Measurements from ENCODE around the gene ADAMTSL2. TPM values are rescaled to one million over a fixed set of nuclear protein-coding genes. Genes with fewer than 3 reads are reported as not detected.

Gene ADAMTSL2
- total RNA-seq, 2 experiments from 2014 or later, result not detected

DNA sequence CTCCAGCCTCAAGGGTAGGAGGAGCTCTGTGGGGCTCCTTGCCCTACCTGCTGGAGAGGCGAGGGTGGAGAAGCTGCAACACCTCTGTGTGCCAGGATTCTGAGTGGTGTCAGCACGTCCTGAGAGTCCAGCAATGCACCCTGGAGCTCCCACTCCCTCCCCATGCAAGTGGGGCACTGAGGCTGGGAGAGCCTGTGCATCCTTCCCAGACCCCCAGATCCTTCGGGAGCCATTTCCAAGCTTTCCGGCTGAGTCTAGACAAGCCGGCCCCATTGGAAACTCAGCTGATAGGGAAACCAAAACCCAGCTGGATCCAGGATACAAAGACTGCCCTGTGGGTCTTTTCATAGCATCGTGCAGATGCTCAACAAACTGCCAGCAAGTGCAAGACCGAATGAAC lies 72.9 kb downstream of the ADAMTSL2 start:
- Mint-ChIP-seq H3K27me3 (peaks cover 49% of the 10 kb centered on the region), H3K4me3 (no peak overlapping the region), H3K4me1 (peaks cover 8% of the 10 kb centered on the region), H3K36me3 (no peaks in the 10 kb centered on the region), H3K9me3 (ENCODE audit: low read depth) (no peaks in the 10 kb centered on the region), H3K27ac (no peak overlapping the region)
- no peak for DNase-seq
- ATAC-seq, result no peak
- CTCF ChIA-PET, result no interaction called here

GRCh38 chr9:133607976-133608375 lies 73.5 kb downstream of the ADAMTSL2 start:
- peaks cover 52% of the 10 kb centered on the region for H3K27me3 Mint-ChIP-seq
- ATAC-seq, result no peak
- peaks cover 8% of the 10 kb centered on the region for H3K4me1 Mint-ChIP-seq
- no peak overlapping the region for H3K27ac Mint-ChIP-seq
- H3K36me3 Mint-ChIP-seq, result no peaks in the 10 kb centered on the region
- CTCF ChIA-PET, result no interaction called here
- H3K9me3 Mint-ChIP-seq (ENCODE audit: low read depth), result no peaks in the 10 kb centered on the region
- DNase-seq, result no peak
- no peak overlapping the region for H3K4me3 Mint-ChIP-seq

GRCh38 chr9:133608382-133608781 lies 73.9 kb downstream of the ADAMTSL2 start:
- CTCF ChIA-PET, result no interaction called here
- Mint-ChIP-seq H3K27me3 (peaks cover 55% of the 10 kb centered on the region), H3K9me3 (ENCODE audit: low read depth) (no peaks in the 10 kb centered on the region), H3K36me3 (no peaks in the 10 kb centered on the region), H3K4me3 (no peak overlapping the region), H3K4me1 (peaks cover 8% of the 10 kb centered on the region), H3K27ac (no peak overlapping the region)
- ATAC-seq, result no peak
- no peak for DNase-seq

DNA sequence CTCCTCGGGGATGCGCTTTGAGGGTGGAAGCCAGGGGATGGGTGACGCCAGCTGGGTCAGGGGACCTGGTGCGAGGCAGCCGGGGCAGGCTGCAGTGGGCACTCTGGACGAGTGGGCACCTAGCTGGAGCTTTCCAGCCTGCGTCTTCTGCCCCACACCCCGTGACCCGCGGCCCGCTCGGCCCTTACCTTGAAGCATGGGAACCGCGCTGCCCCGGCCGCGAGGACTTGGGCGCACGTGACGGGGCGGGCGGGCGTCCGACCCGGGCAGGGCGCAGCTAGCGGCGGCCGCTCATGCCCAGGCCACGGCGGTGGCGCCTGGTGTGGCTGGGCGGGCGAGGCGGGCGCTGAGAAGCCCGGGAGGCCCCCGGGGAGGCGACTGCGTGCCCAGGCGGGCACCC lies 74.4 kb downstream of the ADAMTSL2 start:
- Mint-ChIP-seq H3K4me1 (peaks cover 8% of the 10 kb centered on the region), H3K27me3 (peaks cover 55% of the 10 kb centered on the region)

DNA sequence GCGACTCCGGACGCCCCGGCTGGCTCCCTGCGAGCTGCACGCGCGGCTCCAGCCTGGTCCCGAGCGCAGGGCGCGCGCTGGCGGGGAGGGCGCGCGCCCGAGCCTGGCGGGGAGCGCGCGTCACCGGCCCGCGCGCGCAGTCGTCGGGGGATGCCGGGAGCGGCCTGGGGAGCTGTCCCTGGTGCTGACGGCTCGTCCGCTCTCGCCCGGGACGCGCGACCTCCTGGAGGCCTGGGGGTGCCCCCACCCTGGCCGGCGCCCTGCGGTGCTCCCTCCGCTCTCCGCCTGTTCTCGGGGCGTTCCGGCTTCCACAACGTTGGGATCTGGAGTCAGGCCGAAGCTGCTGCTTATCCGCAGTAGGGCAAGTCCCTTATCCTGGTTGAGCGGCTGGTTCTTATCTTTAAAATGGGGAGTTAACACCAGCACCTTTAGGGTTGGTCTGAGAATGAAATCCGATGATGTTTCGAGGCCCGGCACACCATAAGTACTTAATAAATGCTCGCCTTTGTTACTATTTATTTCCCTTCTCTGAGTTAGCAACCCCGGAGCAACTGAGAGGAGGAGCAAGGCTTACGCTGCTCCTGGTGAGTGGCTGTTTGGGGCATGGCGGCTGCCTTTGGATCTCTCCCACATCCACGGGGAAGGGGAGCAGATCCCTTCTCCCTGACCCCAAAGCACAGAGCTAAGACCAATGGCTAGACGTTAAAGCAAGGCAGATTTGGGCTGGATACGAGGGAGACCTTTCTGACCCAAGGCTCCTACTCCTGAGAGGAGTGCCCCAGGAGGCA lies 75.0 kb downstream of the ADAMTSL2 start, which contains the start of gene FAM163B:
Gene FAM163B, minus strand, starts transcription at position 79 of the 788 bp plus-strand sequence. CDS start 29,166 bp downstream, outside the sequence.
- DNase-seq (no peak), ATAC-seq (peak; percentile 51)
- CTCF ChIA-PET, result interaction anchor here (0.6 to 0.8 kb wide), 3 partner anchors 16 to 173 kb away, joined by 3 read pairs; no protein-coding TSS in a partner anchor
- H3K27me3 Mint-ChIP-seq, result peaks cover 53% of the 10 kb centered on the region
- no peak within 1 kb of the TSS for H3K27ac Mint-ChIP-seq
- no peaks in the 10 kb centered on the region for H3K36me3 Mint-ChIP-seq
- no peaks in the 10 kb centered on the region for H3K9me3 Mint-ChIP-seq (ENCODE audit: low read depth)
- H3K4me3 Mint-ChIP-seq, result no peak within 1 kb of the TSS
- peaks cover 5% of the 10 kb centered on the region for H3K4me1 Mint-ChIP-seq

More for the DNA sequence above, 74.4 kb downstream of the ADAMTSL2 start:
- H3K4me3 Mint-ChIP-seq, result no peak overlapping the region
- CTCF ChIA-PET, result interaction anchor here (0.7 kb wide), 1 partner anchor 173 kb away, joined by 3 read pairs; no protein-coding TSS in a partner anchor
- DNase-seq (no peak), ATAC-seq (no peak)
- no peaks in the 10 kb centered on the region for H3K36me3 Mint-ChIP-seq
- no peaks in the 10 kb centered on the region for H3K9me3 Mint-ChIP-seq (ENCODE audit: low read depth)
- H3K27ac Mint-ChIP-seq, result no peak overlapping the region

GRCh38 chr9:133610845-133611244 lies 76.3 kb downstream of the ADAMTSL2 start:
- ATAC-seq (no peak), DNase-seq (no peak)
- no peaks in the 10 kb centered on the region for H3K36me3 Mint-ChIP-seq
- CTCF ChIA-PET, result no interaction called here
- H3K27ac Mint-ChIP-seq, result no peak overlapping the region
- no peaks in the 10 kb centered on the region for H3K4me1 Mint-ChIP-seq
- H3K27me3 Mint-ChIP-seq, result peaks cover 51% of the 10 kb centered on the region
- H3K9me3 Mint-ChIP-seq (ENCODE audit: low read depth), result no peaks in the 10 kb centered on the region
- H3K4me3 Mint-ChIP-seq, result no peak overlapping the region

DNA sequence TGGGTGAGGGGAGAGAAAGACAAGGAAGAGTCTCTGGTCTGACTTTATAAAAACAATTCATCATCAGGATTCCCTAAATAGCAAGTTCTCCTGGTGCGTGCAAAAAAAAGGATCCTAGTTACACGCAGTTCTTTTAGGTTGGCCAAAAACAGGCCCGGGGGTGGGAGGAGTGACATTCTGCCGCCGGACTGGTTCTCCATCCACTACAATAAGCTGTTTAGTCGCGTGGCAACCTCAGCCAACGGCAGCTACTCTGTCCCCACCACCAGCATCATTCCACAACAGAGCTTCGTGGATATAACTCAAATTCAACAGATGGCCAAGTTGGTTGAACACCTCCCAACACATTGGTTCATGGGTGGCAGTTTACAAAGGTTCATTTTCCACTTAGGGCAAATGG lies 77.5 kb downstream of the ADAMTSL2 start:
- no peak for DNase-seq
- Mint-ChIP-seq H3K27ac (no peak overlapping the region), H3K4me1 (no peaks in the 10 kb centered on the region), H3K36me3 (no peaks in the 10 kb centered on the region), H3K4me3 (no peak overlapping the region), H3K9me3 (ENCODE audit: low read depth) (no peaks in the 10 kb centered on the region), H3K27me3 (peaks cover 50% of the 10 kb centered on the region)
- ATAC-seq, result no peak
- CTCF ChIA-PET, result no interaction called here

DNA sequence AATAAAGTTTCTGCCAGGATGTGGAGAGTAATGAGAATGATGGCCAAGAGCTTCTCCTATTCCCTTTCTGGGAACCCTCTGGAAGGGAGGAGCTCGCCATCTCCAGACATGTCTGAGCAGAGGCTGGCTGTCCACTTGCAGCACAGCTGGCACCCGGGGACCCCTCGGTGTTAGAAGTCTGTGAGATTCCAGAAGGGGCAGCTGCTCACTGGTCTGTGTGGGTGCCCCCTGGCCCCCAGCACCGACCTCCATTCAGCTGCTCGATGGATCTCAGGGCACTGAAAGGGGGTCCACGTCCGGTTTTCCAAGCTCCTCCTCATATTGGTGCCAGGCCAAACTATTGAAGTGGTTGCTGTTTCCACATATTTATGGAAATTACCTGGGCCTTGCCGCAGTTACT lies 78.3 kb downstream of the ADAMTSL2 start:
- CTCF ChIA-PET, result no interaction called here

GRCh38 chr9:133613432-133613831 lies 78.9 kb downstream of the ADAMTSL2 start:
- H3K4me1 Mint-ChIP-seq, result no peaks in the 10 kb centered on the region

More for the DNA sequence above, 78.3 kb downstream of the ADAMTSL2 start:
- Mint-ChIP-seq H3K4me3 (no peak overlapping the region), H3K27me3 (peaks cover 44% of the 10 kb centered on the region), H3K9me3 (ENCODE audit: low read depth) (no peaks in the 10 kb centered on the region), H3K36me3 (no peaks in the 10 kb centered on the region), H3K4me1 (no peaks in the 10 kb centered on the region), H3K27ac (no peak overlapping the region)
- no peak for ATAC-seq
- DNase-seq, result no peak

DNA sequence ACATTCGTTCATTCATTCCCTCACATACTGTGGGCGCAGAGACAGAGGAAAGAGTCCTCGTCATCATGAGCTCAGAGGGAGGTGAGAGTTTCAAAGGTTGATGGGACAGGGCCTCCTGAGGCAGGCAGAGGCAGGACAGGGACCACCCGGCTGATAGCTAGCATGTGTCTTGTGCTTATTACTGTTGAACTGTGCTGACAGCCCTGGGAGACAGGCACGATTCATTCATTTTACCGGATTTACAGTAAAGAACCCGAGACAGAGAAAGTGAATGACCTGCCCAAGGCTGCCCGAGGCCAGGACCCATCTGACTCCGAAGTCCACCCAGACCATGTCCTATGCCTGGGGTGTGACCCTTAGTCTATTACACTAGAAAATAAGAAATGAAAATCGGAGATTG lies 79.6 kb downstream of the ADAMTSL2 start:
- DNase-seq (no peak), ATAC-seq (no peak)
- peaks cover 3% of the 10 kb centered on the region for H3K4me1 Mint-ChIP-seq
- no peaks in the 10 kb centered on the region for H3K9me3 Mint-ChIP-seq (ENCODE audit: low read depth)
- CTCF ChIA-PET, result interaction anchor here (1.1 kb wide), 1 partner anchor 129 kb away, joined by 3 read pairs; no protein-coding TSS in a partner anchor
- no peaks in the 10 kb centered on the region for H3K36me3 Mint-ChIP-seq
- peaks cover 42% of the 10 kb centered on the region for H3K27me3 Mint-ChIP-seq
- H3K27ac Mint-ChIP-seq, result no peak overlapping the region
- H3K4me3 Mint-ChIP-seq, result no peak overlapping the region

More at GRCh38 chr9:133613432-133613831, 78.9 kb downstream of the ADAMTSL2 start:
- H3K9me3 Mint-ChIP-seq (ENCODE audit: low read depth), result no peaks in the 10 kb centered on the region
- peaks cover 42% of the 10 kb centered on the region for H3K27me3 Mint-ChIP-seq
- no peak overlapping the region for H3K4me3 Mint-ChIP-seq
- no peak overlapping the region for H3K27ac Mint-ChIP-seq
- ATAC-seq (no peak), DNase-seq (no peak)
- H3K36me3 Mint-ChIP-seq, result no peaks in the 10 kb centered on the region
- CTCF ChIA-PET, result no interaction called here

DNA sequence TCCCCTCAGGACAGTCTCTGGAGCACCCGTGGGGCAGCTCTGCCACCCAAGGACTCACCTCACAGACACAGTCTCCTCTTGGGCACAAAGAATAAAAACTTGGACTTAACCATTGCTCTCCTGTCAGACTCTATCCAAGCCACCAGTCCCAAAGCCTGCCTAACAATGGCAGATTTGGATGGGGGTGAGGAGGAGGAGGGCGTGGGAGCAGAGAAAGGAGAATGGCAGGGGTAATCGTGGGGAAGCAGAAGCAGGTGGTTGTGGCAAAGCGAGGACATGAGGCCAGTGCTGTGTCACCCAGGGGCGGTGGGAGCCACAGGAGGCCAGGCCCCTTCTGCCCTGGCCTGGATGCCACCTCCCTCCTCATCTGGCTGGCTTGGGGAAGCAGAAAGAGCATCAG lies 80.2 kb downstream of the ADAMTSL2 start:
- H3K27me3 Mint-ChIP-seq, result peaks cover 42% of the 10 kb centered on the region
- CTCF ChIA-PET, result interaction anchor here (1.1 kb wide), 1 partner anchor 128 kb away, joined by 3 read pairs; no protein-coding TSS in a partner anchor

DNA sequence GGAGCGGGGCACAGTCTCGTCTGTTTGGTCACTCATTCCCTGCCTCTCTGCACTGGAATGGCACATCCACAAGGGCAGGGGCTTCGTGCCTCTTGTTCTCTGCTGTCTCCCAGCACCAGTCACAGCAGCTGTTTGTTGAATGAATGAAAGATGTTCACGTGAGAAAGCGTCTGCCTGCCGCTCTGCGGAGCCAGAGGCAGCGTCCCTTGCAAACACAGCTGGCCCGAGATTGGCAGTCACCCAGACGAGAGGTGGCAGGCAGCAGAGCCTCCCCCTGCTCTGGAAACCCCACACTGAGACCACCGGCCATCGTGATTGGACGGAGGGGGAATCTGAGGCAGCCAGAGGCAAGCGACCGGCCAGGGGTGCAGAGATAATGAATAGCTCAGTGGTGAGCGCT lies 80.7 kb downstream of the ADAMTSL2 start:
- H3K4me1 Mint-ChIP-seq, result peaks cover 13% of the 10 kb centered on the region
- no peaks in the 10 kb centered on the region for H3K36me3 Mint-ChIP-seq
- CTCF ChIA-PET, result interaction anchor here (1.1 kb wide), 1 partner anchor 128 kb away, joined by 3 read pairs; no protein-coding TSS in a partner anchor
- no peak overlapping the region for H3K4me3 Mint-ChIP-seq
- H3K27ac Mint-ChIP-seq, result no peak overlapping the region
- peaks cover 37% of the 10 kb centered on the region for H3K27me3 Mint-ChIP-seq
- ATAC-seq (no peak), DNase-seq (no peak)
- no peaks in the 10 kb centered on the region for H3K9me3 Mint-ChIP-seq (ENCODE audit: low read depth)

More for the DNA sequence above, 80.2 kb downstream of the ADAMTSL2 start:
- H3K36me3 Mint-ChIP-seq, result no peaks in the 10 kb centered on the region
- no peak overlapping the region for H3K27ac Mint-ChIP-seq
- DNase-seq (no peak), ATAC-seq (no peak)
- peaks cover 8% of the 10 kb centered on the region for H3K4me1 Mint-ChIP-seq
- H3K9me3 Mint-ChIP-seq (ENCODE audit: low read depth), result no peaks in the 10 kb centered on the region
- H3K4me3 Mint-ChIP-seq, result no peak overlapping the region

DNA sequence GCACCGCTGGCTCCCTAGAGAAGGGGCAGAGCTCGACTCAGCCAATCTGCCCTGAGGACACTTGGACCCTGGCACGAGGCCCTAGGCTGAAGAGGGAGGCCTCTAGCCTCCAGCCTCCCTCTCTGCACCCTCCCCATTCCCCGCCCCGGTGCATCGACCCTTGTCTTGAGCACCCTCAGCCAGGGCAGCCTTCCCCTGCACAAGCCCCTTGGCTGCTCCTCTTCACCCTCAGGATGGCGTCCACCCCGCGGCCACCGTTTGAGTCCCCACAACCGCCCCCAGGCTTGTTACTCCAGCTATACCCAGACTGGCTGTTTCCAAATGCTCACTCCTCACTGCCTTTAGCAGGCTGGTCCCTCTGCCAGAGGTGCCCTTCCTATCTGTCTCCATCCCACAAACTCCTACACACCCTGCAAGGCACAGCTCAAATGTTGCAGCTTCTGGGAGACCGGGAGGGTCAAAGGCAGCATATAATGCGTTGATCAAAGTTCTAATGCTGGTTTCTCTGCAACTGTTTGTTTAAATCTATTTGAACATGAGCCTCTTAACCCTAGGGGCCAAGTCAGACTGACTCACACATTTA lies 81.2 kb downstream of the ADAMTSL2 start:
- no peak overlapping the region for H3K27ac Mint-ChIP-seq
- DNase-seq (no peak), ATAC-seq (no peak)
- CTCF ChIA-PET, result interaction anchor here (0.8 kb wide), 1 partner anchor 127 kb away, joined by 3 read pairs; no protein-coding TSS in a partner anchor
- H3K36me3 Mint-ChIP-seq, result no peaks in the 10 kb centered on the region
- H3K9me3 Mint-ChIP-seq (ENCODE audit: low read depth), result no peaks in the 10 kb centered on the region
- H3K27me3 Mint-ChIP-seq, result peaks cover 32% of the 10 kb centered on the region
- no peak overlapping the region for H3K4me3 Mint-ChIP-seq
- H3K4me1 Mint-ChIP-seq, result peaks cover 16% of the 10 kb centered on the region

Data from activated CD8-positive, alpha-beta memory T cell treated with anti-CD3 and anti-CD28 coated beads, Interleukin-2, amount 10 ng/mL, durations not matched to agents 7 days and 5 days (primary cell).